Measurements from ENCODE around the gene UGT1A9.
A peak's percentile ranks its signal among the peaks of the same experiment; 100 is the strongest.

GRCh38 chr2:233711312-233712008 is 39.8 kb downstream of the UGT1A9 start:
- TF ChIP-seq, protein P1, sequence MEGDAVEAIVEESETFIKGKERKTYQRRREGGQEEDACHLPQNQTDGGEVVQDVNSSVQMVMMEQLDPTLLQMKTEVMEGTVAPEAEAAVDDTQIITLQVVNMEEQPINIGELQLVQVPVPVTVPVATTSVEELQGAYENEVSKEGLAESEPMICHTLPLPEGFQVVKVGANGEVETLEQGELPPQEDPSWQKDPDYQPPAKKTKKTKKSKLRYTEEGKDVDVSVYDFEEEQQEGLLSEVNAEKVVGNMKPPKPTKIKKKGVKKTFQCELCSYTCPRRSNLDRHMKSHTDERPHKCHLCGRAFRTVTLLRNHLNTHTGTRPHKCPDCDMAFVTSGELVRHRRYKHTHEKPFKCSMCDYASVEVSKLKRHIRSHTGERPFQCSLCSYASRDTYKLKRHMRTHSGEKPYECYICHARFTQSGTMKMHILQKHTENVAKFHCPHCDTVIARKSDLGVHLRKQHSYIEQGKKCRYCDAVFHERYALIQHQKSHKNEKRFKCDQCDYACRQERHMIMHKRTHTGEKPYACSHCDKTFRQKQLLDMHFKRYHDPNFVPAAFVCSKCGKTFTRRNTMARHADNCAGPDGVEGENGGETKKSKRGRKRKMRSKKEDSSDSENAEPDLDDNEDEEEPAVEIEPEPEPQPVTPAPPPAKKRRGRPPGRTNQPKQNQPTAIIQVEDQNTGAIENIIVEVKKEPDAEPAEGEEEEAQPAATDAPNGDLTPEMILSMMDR (IDR thresholded peaks at IDR 0.05; ENCODE audit: insufficient read depth, low read length), result peak; percentile 96
- TF ChIP-seq REST (IDR thresholded peaks at IDR 0.05; ENCODE audit: insufficient replicate concordance, low read depth), result no peak
- TF ChIP-seq GABPA (IDR thresholded peaks at IDR 0.05; ENCODE audit: low read depth), result no peak
- TF ChIP-seq POLR2AphosphoS5 (IDR thresholded peaks at IDR 0.05; ENCODE audit: low read depth), result no peak
- TF ChIP-seq SPI1 (IDR thresholded peaks at IDR 0.05; ENCODE audit: borderline replicate concordance, low read depth), result no peak; the same call in 1 of the 2 replicates
